ENCODE measurements around the gene RTN1. TPM values are rescaled to one million over a fixed set of nuclear protein-coding genes. Genes with fewer than 3 reads are reported as not detected.

RTN1 gene, protein sequence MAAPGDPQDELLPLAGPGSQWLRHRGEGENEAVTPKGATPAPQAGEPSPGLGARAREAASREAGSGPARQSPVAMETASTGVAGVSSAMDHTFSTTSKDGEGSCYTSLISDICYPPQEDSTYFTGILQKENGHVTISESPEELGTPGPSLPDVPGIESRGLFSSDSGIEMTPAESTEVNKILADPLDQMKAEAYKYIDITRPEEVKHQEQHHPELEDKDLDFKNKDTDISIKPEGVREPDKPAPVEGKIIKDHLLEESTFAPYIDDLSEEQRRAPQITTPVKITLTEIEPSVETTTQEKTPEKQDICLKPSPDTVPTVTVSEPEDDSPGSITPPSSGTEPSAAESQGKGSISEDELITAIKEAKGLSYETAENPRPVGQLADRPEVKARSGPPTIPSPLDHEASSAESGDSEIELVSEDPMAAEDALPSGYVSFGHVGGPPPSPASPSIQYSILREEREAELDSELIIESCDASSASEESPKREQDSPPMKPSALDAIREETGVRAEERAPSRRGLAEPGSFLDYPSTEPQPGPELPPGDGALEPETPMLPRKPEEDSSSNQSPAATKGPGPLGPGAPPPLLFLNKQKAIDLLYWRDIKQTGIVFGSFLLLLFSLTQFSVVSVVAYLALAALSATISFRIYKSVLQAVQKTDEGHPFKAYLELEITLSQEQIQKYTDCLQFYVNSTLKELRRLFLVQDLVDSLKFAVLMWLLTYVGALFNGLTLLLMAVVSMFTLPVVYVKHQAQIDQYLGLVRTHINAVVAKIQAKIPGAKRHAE
- total RNA-seq, result not detected

DNA sequence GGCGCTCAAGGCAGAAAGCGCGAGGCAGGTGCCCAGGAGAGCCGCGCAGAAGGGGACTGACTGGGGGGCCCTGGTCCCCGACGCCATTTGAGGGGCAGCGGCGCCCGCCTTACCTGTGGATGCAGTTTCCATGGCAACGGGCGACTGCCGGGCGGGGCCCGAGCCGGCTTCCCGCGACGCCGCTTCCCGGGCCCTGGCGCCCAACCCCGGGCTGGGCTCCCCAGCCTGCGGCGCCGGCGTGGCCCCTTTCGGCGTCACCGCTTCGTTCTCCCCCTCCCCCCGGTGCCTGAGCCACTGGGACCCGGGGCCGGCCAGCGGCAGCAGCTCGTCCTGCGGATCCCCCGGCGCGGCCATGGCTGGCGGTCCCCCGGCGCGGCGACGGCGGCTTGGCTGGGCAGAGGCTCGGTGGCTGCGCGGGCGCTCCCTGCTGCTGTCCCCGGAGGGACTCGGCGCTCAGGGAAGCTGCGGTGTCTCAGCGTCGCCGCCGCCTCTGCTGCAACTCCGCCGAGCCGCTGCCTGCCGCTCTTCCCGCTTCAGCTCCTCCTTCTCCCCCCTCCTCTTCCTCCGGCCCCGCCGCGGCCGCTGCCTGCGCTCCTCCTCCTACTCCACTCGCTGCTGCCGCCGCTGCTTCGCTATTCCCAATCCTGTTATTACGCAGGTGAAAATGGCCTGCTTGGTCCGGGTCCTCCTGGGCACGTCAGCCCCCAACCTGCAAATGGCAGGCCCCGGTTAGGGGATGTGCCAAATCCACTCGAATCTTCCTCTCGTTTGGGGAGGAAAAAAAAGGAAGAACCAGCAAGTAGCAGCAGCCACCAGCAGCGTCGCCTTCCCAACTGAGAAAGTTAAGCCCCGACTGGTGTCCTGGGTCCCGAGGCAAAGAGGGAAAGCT is at the start of gene RTN1:
Gene RTN1 (minus strand): TSS at position 500 of the 889 bp plus-strand sequence. CDS start 146 bp downstream, at position 354.
- no peak for DNase-seq

DNA sequence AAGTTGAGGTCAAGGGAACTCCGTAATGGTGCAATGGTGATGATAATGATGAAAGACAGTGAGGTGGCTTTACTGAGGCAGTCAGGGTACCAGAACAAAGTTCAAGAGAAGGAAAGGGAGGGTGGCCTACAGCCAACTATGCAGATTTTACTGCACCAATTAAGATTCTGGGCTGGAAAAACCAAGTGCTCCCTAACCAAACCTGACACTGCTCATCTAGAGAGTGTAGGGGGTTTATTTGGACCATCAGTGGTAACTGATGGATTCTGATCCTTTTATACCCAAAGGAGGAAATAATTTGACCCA is 49.8 kb upstream of the RTN1 start:
- DNase-seq, result no peak

DNA sequence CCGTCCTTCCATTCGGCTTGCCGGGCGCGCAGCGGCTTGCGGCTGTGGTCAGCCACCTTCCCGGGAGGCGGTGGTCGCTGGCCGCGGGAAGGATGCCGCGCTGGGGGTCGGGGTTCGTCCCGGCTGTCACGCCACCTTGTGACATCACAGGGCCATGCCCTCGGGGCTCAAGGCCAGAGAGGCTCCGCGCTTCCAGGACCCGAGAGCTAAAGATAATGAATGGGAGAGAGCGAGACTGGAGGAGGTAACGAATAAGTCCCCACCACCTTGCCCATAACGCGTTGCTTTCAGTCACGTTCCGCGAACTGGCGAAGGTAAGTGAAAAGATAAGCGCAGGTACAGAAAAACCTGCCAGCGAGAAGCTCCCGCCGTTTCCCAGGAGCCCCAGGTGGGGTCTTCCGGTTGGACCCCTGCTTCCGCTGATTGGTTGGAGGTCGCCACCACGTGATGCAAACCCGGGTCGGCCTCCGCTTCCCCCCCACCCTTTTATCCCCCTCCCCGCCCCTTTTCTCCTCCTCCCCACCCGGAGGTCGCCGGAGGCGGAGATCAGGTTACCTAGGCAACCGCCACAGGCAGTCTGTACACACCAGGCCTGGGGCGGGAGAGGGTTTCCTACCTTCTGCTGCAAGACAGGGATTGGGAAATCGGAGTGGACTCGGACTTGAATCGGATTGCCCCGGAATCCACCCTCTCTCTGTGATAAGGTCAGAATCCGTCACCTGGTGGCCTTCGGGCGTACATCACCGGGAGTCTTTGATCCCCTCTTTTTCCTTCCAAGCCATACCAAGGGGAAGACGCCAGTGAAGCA is 49.2 kb upstream of the RTN1 start, which contains the start of gene LRRC9:
Gene LRRC9 (plus strand): TSS at position 575 of the 808 bp plus-strand sequence.
- DNase-seq, result no peak

DNA sequence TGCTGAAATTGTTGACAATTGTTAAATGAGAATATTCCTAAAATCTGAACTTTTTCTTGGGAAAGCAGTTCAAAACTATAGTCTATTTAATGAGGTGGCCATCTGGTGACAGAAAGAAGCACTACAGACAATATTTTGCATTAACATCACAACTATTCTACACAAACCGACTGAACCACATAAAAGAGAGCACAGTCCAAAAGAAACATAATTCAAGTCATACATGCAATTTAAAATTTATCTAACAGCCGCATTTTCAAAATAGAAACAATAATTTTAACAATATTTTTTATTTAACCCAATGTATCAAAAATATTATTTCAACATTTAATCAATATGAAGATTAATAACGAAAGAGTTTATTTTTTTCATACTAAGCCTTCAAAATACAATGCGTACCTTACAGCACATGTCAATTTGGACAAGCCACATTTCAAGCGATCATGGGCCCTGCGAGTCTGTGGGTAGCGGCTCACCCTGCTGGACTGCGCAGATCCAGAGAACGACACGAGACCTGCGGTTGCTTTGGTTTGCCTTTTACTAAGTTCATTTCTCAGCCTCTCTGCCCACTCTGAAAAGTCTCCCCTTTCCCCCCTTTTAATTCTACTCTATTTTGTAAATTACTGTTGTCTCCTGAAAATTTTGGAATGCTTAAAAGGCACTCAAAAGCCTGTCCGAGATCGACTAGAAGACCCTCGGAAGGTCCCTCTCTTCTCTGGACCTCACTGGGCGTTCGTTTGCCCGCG is 48.4 kb upstream of the RTN1 start:
- DNase-seq, result no peak

DNA sequence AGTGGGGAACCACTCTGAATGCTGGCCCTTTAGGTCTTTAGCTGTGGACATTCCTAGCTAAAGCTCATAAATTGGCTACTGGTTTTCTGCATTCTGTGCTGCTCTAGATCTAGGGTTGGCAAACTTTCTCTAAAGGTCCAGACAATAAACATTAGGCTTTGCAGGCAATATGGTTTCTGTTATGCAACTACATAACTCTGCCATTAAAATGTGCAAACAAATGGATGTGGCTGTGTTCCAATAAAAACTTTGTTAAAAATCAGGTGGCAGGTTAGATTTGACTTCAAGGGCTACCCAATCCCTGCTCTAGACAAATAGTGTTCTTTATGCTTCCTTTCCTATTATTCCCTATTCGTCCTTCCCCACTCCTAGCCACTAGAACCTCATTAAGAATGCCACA is 42.6 kb upstream of the RTN1 start:
- no peak for DNase-seq

DNA sequence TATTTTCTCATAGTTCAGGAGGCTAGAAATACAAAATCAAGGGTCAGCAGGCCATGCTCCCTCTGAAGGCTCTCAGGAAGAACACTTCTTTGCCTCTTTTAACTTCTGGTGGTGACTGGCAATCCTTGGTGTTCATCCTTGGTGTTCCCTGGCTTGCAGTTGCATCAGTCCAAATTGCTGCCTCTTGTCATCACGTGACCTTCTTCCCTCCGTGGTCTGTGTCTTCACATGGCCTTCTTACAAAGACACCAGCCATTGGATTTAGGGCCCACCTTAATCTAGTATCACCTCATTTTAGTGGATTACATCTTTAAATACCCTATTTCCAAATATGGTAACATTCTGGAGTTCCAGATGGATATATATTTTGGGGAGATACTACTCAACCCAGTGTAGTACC is 41.9 kb upstream of the RTN1 start:
- no peak for DNase-seq

DNA sequence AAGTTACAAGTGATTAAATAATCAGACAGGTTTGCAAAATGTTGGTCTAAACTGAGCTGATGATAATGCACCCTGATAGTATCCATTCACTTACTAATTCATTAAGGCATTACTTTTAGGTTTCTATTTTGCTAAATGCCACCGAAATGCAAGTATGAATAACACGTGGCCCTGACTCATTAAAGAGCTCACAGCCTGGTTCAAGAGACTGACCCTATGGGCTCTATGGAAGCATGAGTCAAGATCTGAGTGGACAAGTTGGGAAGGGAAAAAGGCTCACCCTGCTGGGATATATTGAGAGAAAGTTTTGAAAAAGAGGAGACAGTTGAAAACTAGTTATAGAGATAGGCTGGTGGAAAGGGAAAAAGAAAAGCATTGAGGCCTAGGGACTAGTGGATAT is 34.6 kb upstream of the RTN1 start:
- DNase-seq, result no peak

DNA sequence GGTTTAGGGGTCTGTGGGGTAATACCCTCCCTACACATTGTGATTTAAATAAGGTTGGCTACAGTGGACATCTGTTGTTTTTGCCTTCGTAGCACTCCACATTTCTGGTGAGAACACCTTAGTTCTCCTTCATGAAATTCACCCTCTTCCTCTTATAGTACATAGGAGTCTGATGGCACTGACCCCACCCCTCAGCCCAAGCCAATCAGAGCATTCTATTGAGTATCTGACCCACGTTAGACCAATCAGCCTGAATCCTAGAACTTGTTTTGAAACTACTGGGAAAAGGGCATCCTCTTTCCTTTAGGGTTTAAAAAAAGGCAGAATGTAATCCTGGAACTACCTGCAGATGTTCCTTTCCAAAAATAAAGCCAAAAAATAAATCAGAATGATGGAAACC is 33.6 kb upstream of the RTN1 start:
- DNase-seq, result no peak

DNA sequence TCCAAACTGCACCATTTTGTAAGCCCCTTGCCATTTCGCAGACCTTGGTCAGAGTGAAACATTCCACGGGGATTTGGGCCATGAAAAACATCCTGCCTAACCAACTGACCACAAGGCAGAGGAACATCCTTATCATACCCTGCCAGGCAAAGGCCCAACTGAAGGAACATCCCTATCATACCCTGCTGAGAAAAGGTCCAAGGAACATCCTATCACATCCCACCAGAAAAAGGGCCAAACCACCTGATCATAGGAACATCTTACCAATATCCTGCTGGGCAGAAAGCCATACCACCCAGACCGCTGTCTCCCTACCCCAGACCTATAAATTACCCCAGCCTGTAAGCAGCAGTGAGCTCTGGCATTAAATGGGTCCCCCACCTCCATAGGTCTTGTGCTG is 30.0 kb upstream of the RTN1 start:
- no peak for DNase-seq

DNA sequence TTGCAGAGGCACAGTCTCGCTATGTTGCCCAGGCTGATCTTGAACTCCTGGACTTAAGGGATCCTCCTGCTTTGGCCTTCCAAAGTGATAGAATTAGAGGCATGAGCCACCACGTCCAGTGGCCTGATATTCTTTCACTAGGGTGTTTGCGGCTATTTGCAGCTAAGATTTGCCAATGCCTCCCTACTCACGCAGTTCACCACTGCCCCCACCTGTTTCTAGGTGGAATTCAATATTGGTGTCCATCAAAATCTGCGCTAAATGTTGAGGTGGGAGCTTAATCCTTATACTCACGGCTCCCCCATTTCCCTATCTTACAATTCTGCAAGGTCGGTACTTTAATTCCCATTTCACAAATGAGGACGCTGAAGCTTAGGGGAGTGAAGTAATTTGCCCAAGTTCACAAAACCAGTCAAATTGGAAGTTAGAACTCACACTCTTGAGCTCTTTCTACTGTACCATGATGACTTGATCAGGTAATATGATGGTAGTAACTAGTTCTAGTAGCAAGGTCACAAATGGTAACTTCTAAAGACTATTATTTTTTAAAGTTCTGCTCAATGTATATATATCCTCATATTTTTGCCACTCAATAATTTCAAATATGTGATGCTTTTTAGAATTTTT is 27.3 kb upstream of the RTN1 start:
- no peak for DNase-seq

DNA sequence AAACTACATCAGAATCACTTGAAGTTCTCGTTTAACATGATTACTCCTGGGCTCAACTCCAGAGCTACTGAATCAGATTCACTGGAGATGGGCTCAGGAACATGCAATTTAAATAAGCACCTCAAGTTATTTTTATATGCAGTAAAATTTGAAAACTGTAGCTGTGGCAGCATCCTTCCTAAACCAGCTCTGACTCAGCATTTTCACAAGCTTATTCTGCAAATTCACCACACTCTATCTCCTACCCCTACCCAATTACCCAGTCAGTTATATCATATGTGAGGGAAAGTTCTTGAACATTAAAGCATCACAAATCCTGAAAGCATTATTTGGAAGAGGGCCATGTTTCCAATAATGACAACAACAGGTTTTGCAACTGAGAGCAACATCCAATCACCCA is 25.1 kb upstream of the RTN1 start:
- DNase-seq, result no peak

DNA sequence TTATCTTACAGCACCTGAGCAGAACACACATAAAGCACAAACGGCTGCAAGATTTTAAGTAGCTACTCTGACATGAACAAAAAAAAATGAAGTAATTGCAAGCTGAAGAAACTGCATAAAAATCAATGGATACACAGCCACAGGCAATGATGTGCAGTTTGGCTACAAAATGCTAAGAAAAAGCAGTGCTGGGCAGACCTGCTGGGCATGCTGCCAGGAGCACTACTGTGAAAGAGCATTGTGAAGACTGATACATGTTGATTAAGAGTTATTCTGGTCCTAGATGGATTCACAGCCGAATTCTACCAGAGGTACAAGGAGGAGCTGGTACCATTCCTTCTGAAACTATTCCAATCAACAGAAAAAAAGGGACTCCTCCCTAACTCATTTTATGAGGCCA is 20.1 kb upstream of the RTN1 start:
- no peak for DNase-seq

DNA sequence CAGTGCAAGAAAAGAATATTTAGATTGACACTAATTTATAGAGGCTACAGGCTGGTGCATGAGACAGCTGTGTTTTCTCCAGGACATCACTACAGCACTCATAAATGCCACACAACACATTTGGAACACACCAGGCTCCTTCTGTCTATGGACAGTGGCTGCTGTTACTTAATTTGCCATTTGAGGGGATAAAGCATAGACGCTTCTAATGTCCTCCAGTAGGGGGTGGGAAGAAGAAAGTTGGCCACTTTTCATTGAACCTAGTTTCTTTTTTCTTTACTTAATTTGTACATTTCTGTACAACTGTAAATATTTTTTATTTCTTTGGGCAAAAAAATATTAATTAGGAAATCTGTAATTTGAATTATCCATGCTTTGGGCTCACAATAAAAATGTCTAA is 12.4 kb upstream of the RTN1 start:
- no peak for DNase-seq

DNA sequence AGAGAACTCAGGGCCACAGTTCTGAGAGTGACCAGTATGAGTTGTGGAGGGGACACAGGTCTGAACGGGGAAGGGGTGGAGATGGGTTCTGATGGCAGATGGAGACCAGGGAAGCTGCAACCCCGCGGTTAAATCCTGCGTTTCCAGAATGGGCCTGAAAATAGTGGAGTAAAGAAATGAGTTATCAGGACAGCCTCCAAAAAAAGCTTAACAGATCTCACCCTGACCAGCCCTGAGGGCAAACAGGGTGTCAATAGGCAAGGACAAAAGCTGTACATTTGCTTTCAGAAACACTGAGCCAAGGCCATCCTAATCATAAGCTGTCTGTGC is 555 bp upstream of the RTN1 start:
- DNase-seq, result no peak

DNA sequence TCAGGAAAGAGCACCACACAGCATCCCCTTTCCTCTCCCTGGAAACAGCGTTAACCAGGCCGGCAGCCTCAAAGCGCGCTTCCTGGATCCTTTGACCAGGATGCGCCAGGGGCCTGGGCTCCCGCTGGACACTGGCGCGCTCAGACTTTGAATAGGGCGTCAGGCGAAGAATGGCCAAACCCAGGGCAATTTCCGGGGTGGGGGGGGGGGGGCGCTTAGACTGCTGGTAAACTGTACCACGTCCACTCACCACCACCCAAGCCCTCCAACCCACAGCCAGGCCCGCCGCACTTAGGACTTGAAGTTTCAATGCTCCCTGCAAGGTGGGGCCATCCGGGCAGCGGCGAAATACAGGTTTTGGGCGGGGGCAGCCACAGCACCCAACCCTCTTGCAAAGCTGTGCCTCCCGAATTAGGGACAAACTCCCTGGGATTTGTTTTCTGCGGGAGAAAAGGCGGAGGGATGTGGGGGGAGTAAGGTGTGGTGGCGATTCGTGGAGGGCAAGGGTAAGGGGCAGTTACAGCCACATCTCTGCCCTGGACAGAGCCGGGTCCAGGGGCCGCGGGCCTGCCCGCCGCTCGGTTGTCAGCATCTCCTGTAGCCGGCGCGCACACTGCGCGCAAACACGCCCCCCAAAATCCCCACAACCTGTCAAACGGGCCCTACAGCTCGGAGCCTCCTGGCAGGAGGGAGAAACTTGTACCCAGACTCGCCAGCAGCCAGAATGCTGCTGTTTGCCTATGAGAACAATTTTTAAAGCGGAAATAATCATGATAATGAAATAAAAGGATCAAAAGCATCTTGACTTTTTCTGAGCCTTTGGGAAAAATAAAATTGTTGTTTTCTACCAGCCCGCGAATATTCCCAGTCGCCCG is 958 bp downstream of the RTN1 start:
- no peak for DNase-seq

DNA sequence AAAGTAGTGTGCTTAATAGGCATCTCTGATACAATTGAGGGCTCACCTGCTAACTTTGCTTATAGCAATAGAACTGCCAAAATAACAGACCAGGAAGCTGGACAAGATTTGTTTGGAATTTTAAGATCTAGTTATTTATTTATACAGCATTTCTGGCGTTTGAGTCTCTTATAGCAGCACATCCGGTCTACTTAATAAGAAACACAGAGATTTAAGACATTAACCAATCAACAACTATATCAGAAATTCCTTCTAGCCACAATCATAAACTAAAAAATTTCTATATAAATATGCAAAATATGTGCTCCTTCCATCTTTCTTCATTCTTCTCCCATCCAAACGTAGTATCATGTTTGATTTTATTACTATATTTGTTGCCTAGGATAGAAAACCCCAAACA is 2.6 kb downstream of the RTN1 start:
- DNase-seq, result no peak

DNA sequence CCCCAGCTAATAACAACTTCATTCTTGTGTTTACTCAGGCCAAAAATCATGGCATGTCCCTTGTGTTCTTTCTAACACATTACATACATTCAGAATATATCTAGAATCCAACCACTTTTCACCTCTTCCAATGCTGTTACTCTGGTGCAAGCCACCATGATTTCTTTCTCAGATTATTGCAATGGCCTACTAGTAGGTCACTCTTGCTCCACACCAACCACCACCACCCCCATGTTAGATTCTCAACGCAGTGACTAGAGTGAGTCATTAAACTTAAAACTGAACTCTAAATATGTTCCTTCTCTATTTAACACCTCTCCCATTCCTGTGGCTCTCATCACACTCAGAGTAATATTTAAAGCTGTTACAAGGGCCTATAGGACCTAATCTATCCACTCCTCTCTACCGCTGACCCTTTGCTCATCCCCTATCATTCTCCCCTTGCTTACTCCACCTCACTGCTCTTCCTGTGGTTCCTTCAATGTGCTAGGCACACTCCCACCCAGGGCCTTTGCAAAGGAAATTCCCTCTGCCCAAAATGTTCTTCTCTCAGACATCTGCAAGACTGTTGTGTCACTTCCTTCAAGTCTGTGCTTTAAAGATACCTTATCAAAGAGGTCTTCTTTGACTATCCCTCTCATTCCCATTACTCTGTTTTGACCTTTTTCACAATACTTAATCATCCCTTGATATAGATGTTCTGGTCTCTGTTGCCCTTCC is 6.6 kb downstream of the RTN1 start:
- DNase-seq, result no peak

DNA sequence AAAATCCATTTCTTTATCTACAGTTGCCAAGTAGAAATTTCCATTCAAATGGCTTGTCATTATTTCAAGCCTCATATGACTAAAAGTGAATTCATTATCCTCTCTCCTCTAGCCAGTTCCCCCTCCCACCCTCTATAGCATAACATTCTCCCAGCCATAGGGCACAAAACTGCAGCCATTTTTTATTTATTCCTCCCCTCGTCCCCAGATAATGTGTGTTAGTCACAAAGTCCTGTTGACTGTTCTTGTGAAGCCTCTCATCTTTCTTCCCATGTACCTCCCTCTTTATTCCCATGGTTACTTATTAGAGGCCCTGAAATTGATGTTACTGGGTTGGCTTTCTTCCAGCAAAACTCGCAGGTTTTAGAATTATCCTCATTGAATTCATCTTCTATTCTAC is 13.2 kb downstream of the RTN1 start:
- DNase-seq, result no peak

DNA sequence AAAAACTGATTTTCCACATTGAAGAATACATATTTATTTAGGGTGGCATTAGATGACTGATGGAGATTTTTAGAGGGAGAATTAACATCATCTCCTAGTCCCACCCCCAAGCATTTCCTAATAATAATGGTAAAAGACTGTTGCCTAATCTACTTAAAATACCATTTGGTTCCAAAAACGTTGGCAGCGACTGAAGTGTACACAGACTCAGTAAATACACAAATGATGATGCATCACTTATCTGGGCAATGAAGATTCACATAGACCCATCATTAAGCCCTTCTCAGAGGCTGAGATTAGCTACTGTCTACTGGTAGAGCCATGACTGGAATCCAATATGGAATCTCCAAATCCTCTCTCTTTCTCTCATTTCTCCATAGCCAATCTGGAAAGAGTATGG is 18.2 kb downstream of the RTN1 start:
- DNase-seq, result no peak

DNA sequence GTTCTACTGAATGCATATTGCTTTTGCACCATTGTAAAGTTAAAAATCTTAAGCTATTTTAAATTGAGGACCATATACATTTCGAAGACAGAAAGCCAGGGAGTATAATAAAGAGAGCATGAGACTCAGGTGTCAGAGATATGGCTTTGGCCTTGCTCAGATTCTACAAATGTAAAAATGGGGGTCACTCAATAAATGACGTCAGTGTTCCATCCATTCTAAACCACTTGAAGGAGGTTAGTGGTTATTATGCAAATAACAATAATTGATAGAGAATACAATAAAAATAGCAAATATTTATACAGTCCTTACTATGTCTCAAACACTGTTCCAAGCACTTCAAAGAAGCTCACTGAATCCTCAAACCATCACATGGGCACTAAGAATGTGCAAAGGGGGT is 20.1 kb downstream of the RTN1 start:
- DNase-seq, result no peak

Data from effector CD4-positive, alpha-beta T cell (primary cell).